ENCODE results near the gene ZNF609. TPM values are rescaled to one million over a fixed set of nuclear protein-coding genes. Genes with fewer than 3 reads are reported as not detected.

Gene ZNF609
- total and polyA plus RNA-seq, 2 of the 13 experiments (the other 11 are each of a cell fraction or from before 2014, with no cell fraction given): 8.9 to 9.9 TPM

DNA sequence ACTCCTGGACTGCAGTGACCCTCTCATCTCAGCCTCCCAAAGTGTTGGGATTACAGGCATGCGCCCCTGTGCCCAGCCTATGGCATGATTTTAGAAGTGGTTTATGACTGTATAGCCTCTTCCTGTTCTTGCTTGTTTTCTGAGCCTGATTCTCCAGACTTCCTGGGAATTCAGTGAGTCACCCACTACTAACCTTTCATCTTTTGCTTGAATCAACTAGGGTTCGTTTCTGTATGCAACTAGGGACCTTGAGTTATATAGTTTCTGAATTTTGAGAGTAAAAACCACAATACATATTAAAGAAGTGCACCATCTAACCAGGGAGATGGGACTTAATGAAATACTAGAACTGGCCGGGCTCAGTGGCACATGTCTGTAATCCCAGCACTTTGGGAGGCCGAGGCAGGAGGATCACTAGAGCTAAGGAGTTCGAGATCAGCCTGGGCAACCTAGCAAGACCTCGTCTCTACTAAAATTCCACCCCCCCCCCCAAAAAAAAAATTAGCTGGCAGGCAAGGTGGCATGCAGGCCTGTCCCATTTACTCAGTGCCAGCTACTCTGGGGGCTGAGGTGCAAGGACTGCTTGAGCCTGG, 76.0 kb downstream of the ZNF609 start (continued):
- TF ChIP-seq, protein P1, sequence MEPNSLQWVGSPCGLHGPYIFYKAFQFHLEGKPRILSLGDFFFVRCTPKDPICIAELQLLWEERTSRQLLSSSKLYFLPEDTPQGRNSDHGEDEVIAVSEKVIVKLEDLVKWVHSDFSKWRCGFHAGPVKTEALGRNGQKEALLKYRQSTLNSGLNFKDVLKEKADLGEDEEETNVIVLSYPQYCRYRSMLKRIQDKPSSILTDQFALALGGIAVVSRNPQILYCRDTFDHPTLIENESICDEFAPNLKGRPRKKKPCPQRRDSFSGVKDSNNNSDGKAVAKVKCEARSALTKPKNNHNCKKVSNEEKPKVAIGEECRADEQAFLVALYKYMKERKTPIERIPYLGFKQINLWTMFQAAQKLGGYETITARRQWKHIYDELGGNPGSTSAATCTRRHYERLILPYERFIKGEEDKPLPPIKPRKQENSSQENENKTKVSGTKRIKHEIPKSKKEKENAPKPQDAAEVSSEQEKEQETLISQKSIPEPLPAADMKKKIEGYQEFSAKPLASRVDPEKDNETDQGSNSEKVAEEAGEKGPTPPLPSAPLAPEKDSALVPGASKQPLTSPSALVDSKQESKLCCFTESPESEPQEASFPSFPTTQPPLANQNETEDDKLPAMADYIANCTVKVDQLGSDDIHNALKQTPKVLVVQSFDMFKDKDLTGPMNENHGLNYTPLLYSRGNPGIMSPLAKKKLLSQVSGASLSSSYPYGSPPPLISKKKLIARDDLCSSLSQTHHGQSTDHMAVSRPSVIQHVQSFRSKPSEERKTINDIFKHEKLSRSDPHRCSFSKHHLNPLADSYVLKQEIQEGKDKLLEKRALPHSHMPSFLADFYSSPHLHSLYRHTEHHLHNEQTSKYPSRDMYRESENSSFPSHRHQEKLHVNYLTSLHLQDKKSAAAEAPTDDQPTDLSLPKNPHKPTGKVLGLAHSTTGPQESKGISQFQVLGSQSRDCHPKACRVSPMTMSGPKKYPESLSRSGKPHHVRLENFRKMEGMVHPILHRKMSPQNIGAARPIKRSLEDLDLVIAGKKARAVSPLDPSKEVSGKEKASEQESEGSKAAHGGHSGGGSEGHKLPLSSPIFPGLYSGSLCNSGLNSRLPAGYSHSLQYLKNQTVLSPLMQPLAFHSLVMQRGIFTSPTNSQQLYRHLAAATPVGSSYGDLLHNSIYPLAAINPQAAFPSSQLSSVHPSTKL (CRISPR knock-in tag; IDR thresholded peaks at IDR 0.05): peak; percentile 68
- TF ChIP-seq SALL1 (CRISPR knock-in tag; IDR thresholded peaks at IDR 0.05) (0 out of 2 replicates have a peak, but pooled peaks have one; percentile 36), PAF1 (CRISPR knock-in tag; IDR thresholded peaks at IDR 0.05) (no peak), ZFP36 (IDR thresholded peaks at IDR 0.05; ENCODE audit: borderline replicate concordance, low read depth, low read length, partially characterized antibody) (no peak), GATA4 (IDR thresholded peaks at IDR 0.05; ENCODE audit: borderline replicate concordance, low read depth) (no peak), ZNF383 (CRISPR knock-in tag; IDR thresholded peaks at IDR 0.05; ENCODE audit: borderline replicate concordance) (no peak), KAT2B (IDR thresholded peaks at IDR 0.05; ENCODE audit: borderline replicate concordance, low read depth, low read length) (no peak), RORA (CRISPR knock-in tag; IDR thresholded peaks at IDR 0.05) (no peak)
- TF ChIP-seq, protein P2, sequence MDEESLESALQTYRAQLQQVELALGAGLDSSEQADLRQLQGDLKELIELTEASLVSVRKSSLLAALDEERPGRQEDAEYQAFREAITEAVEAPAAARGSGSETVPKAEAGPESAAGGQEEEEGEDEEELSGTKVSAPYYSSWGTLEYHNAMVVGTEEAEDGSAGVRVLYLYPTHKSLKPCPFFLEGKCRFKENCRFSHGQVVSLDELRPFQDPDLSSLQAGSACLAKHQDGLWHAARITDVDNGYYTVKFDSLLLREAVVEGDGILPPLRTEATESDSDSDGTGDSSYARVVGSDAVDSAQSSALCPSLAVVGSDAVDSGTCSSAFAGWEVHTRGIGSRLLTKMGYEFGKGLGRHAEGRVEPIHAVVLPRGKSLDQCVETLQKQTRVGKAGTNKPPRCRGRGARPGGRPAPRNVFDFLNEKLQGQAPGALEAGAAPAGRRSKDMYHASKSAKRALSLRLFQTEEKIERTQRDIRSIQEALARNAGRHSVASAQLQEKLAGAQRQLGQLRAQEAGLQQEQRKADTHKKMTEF (CRISPR knock-in tag; IDR thresholded peaks at IDR 0.05): peak; percentile 45; the same call in 1 of the 2 replicates
- TF ChIP-seq, protein P3, sequence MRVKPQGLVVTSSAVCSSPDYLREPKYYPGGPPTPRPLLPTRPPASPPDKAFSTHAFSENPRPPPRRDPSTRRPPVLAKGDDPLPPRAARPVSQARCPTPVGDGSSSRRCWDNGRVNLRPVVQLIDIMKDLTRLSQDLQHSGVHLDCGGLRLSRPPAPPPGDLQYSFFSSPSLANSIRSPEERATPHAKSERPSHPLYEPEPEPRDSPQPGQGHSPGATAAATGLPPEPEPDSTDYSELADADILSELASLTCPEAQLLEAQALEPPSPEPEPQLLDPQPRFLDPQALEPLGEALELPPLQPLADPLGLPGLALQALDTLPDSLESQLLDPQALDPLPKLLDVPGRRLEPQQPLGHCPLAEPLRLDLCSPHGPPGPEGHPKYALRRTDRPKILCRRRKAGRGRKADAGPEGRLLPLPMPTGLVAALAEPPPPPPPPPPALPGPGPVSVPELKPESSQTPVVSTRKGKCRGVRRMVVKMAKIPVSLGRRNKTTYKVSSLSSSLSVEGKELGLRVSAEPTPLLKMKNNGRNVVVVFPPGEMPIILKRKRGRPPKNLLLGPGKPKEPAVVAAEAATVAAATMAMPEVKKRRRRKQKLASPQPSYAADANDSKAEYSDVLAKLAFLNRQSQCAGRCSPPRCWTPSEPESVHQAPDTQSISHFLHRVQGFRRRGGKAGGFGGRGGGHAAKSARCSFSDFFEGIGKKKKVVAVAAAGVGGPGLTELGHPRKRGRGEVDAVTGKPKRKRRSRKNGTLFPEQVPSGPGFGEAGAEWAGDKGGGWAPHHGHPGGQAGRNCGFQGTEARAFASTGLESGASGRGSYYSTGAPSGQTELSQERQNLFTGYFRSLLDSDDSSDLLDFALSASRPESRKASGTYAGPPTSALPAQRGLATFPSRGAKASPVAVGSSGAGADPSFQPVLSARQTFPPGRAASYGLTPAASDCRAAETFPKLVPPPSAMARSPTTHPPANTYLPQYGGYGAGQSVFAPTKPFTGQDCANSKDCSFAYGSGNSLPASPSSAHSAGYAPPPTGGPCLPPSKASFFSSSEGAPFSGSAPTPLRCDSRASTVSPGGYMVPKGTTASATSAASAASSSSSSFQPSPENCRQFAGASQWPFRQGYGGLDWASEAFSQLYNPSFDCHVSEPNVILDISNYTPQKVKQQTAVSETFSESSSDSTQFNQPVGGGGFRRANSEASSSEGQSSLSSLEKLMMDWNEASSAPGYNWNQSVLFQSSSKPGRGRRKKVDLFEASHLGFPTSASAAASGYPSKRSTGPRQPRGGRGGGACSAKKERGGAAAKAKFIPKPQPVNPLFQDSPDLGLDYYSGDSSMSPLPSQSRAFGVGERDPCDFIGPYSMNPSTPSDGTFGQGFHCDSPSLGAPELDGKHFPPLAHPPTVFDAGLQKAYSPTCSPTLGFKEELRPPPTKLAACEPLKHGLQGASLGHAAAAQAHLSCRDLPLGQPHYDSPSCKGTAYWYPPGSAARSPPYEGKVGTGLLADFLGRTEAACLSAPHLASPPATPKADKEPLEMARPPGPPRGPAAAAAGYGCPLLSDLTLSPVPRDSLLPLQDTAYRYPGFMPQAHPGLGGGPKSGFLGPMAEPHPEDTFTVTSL (CRISPR knock-in tag; IDR thresholded peaks at IDR 0.05; ENCODE audit: borderline replicate concordance): peak; percentile 68; the same call in 1 of the 2 replicates
- TF ChIP-seq, protein P4, sequence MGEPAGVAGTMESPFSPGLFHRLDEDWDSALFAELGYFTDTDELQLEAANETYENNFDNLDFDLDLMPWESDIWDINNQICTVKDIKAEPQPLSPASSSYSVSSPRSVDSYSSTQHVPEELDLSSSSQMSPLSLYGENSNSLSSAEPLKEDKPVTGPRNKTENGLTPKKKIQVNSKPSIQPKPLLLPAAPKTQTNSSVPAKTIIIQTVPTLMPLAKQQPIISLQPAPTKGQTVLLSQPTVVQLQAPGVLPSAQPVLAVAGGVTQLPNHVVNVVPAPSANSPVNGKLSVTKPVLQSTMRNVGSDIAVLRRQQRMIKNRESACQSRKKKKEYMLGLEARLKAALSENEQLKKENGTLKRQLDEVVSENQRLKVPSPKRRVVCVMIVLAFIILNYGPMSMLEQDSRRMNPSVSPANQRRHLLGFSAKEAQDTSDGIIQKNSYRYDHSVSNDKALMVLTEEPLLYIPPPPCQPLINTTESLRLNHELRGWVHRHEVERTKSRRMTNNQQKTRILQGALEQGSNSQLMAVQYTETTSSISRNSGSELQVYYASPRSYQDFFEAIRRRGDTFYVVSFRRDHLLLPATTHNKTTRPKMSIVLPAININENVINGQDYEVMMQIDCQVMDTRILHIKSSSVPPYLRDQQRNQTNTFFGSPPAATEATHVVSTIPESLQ (CRISPR knock-in tag; conservative IDR thresholded peaks at IDR 0.05): no peak
